Lung (tissue), 12 donors: ENCODE results near the gene KANK3. TPM values are rescaled to one million over a fixed set of nuclear protein-coding genes. Genes with fewer than 3 reads are reported as not detected.

ENCODE experiments used
- ATAC-seq: fragments of 200-7000 bp; cut with Tn5 transposase; one replicate; pipeline ENCODE4 v1.9.1; 2020; ENCODE audit warnings: moderate number of reproducible peaks; ENCODE audit not compliant: insufficient read depth, low FRiP score
- DNase-seq, 3 donors: peaks; one replicate each; pipeline ENCODE4 v3.0.0-alpha.2; 2013 to 2017
- H3K27ac ChIP-seq, 2 donors: one replicate each; pipeline ENCODE4 v1.5.1; 2013; ENCODE audit warnings: mild to moderate bottlenecking in 2 of 2, moderate library complexity in 2 of 2, control low read depth in 1 of 2, inconsistent platforms in 1 of 2, low read depth in 1 of 2, low read length in 1 of 2
- H3K27me3 ChIP-seq, 3 donors: one replicate each; pipeline ENCODE4 v1.5.1; 2013; ENCODE audit warnings: low read length in 2 of 3; ENCODE audit not compliant: control insufficient read depth in 3 of 3, insufficient read depth in 3 of 3
- H3K36me3 ChIP-seq, 4 donors: one replicate each; pipeline ENCODE4 v1.5.1; 2013; ENCODE audit warnings: low read length in 4 of 4, mild to moderate bottlenecking in 1 of 4, moderate library complexity in 1 of 4; ENCODE audit not compliant: control insufficient read depth in 4 of 4, insufficient read depth in 4 of 4
- H3K4me1 ChIP-seq, 5 donors: one replicate each; pipeline ENCODE4 v1.5.1; 2013; ENCODE audit warnings: low read length in 5 of 5, mild to moderate bottlenecking in 2 of 5, moderate library complexity in 1 of 5; ENCODE audit not compliant: control insufficient read depth in 5 of 5, insufficient read depth in 5 of 5
- H3K4me3 ChIP-seq: one replicate; pipeline ENCODE4 v1.5.1; 2013; ENCODE audit warnings: mild to moderate bottlenecking, control low read depth, moderate library complexity
- H3K9ac ChIP-seq, 2 donors: one replicate each; pipeline ENCODE4 v1.5.1; 2013; ENCODE audit warnings: low read length in 2 of 2, control low read depth in 1 of 2; ENCODE audit not compliant: insufficient read depth in 1 of 2
- H3K9me3 ChIP-seq, 4 donors: one replicate each; pipeline ENCODE4 v1.5.1; 2013; ENCODE audit warnings: low read length in 3 of 4, mild to moderate bottlenecking in 1 of 4, moderate library complexity in 1 of 4; ENCODE audit not compliant: control insufficient read depth in 4 of 4, insufficient read depth in 3 of 4
- CTCF ChIP-seq: IDR thresholded peaks from 2 replicates; pipeline ENCODE4 v1.5.1; 2012; ENCODE audit warnings: mild to moderate bottlenecking; ENCODE audit errors: control extremely low read depth, extremely low read depth
- WGBS, 2 donors: extraction: QIAGEN DNeasy Blood & Tissue Kit; methylation state at CpG; one replicate each; pipeline ENCODE4 v1.1.7; 2013; 5-methylcytosine and 5-hydroxymethylcytosine counted together
- polyA plus RNA-seq, 2 donors: library from polyadenylated mRNA; stranded (reverse); fragments of 200-250 nt; gene quantifications; one replicate each; pipeline ENCODE4 v1.2.1, GENCODE V29; 2013
- total RNA-seq, 2 donors: library from RNA; depleted of rRNA in 1 of 2; stranded (reverse); fragments of >200 nt in 1 of 2; gene quantifications; one replicate each; pipeline ENCODE4 v1.2.1, GENCODE V29; 2014 to 2021
- donor health status: control.
- donor health status: control.
- donor health status: Bipolar disorder and iron deficiency.
- donor health status: healthy.
- donor health status: DM: yes; HTN: yes; CAD: no.

KANK3 gene
- total and polyA plus RNA-seq, 4 donors: 24.0 to 42.3 (median 26.7) TPM

- WGBS, 2 donors: 90 to 96% methylated on average over 11 of the region's 11 CpGs
- H3K9me3 ChIP-seq: no peaks in the 10 kb centered on the region
- no peak overlapping the region for H3K4me3 ChIP-seq
- peaks cover 0 to 4% (median 0%) of the 10 kb centered on the region in 3 donors for H3K27me3 ChIP-seq
- H3K4me1 ChIP-seq: peaks cover 6 to 54% (median 30%) of the 10 kb centered on the region in 5 donors
- no peak overlapping the region for H3K27ac ChIP-seq
- peaks cover 0 to 2% (median 1%) of the 10 kb centered on the region in 4 donors for H3K36me3 ChIP-seq
- TF ChIP-seq CTCF: no peak
- H3K9ac ChIP-seq: no peak overlapping the region
- DNase-seq: no peak
- no peak for ATAC-seq
Observed at GRCh38 chr19:8366121-8366581, 23.1 kb upstream of the KANK3 start.

- H3K9me3 ChIP-seq: no peaks in the 10 kb centered on the region
- H3K4me3 ChIP-seq: peak within 1 kb of the TSS; percentile 32
- WGBS, 2 donors: 2% methylated on average over 69 to 81 of the region's 81 CpGs
- peaks cover 0 to 2% (median 0%) of the 10 kb centered on the region in 4 donors for H3K36me3 ChIP-seq
- peak within 1 kb of the TSS; percentile 38 to 46 for H3K27ac ChIP-seq
- H3K9ac ChIP-seq: no peak within 1 kb of the TSS
- peaks cover 6 to 49% (median 30%) of the 10 kb centered on the region in 5 donors for H3K4me1 ChIP-seq
- ATAC-seq (peak; percentile 42), DNase-seq (peak; percentile 62 to 75 (median 71))
- peaks cover 0 to 4% (median 0%) of the 10 kb centered on the region in 3 donors for H3K27me3 ChIP-seq
- TF ChIP-seq CTCF: no peak
Observed at GRCh38 chr19:8363803-8364771, 21.0 kb upstream of the KANK3 start, which contains the start of gene ANGPTL4. Gene ANGPTL4, plus strand, starts transcription at chr19:8364155. Its CDS starts 167 bp downstream, at chr19:8364322.

GRCh38 chr19:8361921-8362793, 19.1 kb upstream of the KANK3 start:
- H3K4me3 ChIP-seq: no peak overlapping the region
- no peaks in the 10 kb centered on the region for H3K36me3 ChIP-seq
- peak overlapping the region in 1 of 2 donors; percentile 38 for H3K9ac ChIP-seq
- WGBS, 2 donors: 17 to 26% methylated on average over 12 of the region's 12 CpGs
- DNase-seq (peak; percentile 94 to 97 (median 95)), ATAC-seq (peak; percentile 82)
- H3K9me3 ChIP-seq: no peaks in the 10 kb centered on the region
- no peak for TF ChIP-seq CTCF
- peak overlapping the region; percentile 86 to 98 for H3K27ac ChIP-seq
- peaks cover 5 to 30% (median 20%) of the 10 kb centered on the region in 5 donors for H3K4me1 ChIP-seq
- peaks cover 0 to 4% (median 0%) of the 10 kb centered on the region in 3 donors for H3K27me3 ChIP-seq
